Gastroesophageal sphincter (tissue), 3 donors: ENCODE results near the gene AFF3.

ENCODE experiments used
- EP300 ChIP-seq: sonication (generic); formaldehyde crosslinking; IDR thresholded peaks from one replicate; pipeline ENCODE4 v1.6.1; 2017; ENCODE audit warnings: antibody characterized with exemption, mild to moderate bottlenecking
- POLR2A ChIP-seq, 2 donors: fragments of 450-650 bp; IDR thresholded peaks; one replicate each; pipeline ENCODE4 v1.6.1; 2017; ENCODE audit warnings: antibody characterized with exemption in 2 of 2, mild to moderate bottlenecking in 2 of 2, moderate library complexity in 1 of 2
- POLR2AphosphoS5 ChIP-seq: sonication (generic); formaldehyde crosslinking; IDR thresholded peaks from one replicate; pipeline ENCODE4 v1.6.1; 2017; ENCODE audit warnings: antibody characterized with exemption
- TF ChIP-seq, protein P1 (sequence below), 4 experiments: fragments of 200-600 bp in 2 of 4; fragments of 450-650 bp in 2 of 4; sonication (generic) in 1 of 4; IDR thresholded peaks; one replicate each; pipeline ENCODE4 v1.5.1; 2017 to 2019; ENCODE audit warnings: antibody characterized with exemption in 4 of 4, mild to moderate bottlenecking in 2 of 4, moderate library complexity in 2 of 4

DNA sequence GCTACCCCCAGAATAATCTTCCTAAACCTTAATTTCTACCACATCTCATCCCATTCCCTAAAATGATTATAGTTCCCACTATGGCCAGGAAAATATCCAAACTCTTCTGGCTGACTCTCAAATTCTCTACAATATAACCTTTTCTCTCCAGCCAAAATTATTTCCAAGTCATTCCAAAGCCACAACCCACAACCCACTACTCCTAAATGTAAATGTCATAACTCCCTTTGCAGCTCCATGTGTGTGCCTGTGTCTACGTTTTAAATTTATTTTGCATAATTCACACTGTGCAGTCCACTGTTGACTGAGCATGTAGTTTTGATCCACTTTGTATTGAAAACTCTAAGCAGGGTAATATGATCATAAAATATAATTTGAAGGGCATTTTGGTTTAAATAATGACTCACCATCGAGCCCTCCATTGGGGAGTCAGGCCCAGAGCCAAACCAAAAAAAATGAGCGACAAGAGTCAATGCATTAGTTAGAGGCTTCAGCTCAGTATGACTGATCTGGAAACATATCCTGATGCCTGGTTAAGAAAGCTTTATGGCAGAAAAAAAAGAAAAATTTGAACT, 171.0 kb downstream of the AFF3 start:
- no peak for TF ChIP-seq POLR2A (IDR thresholded peaks at IDR 0.05)
- TF ChIP-seq, protein P1, sequence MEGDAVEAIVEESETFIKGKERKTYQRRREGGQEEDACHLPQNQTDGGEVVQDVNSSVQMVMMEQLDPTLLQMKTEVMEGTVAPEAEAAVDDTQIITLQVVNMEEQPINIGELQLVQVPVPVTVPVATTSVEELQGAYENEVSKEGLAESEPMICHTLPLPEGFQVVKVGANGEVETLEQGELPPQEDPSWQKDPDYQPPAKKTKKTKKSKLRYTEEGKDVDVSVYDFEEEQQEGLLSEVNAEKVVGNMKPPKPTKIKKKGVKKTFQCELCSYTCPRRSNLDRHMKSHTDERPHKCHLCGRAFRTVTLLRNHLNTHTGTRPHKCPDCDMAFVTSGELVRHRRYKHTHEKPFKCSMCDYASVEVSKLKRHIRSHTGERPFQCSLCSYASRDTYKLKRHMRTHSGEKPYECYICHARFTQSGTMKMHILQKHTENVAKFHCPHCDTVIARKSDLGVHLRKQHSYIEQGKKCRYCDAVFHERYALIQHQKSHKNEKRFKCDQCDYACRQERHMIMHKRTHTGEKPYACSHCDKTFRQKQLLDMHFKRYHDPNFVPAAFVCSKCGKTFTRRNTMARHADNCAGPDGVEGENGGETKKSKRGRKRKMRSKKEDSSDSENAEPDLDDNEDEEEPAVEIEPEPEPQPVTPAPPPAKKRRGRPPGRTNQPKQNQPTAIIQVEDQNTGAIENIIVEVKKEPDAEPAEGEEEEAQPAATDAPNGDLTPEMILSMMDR (IDR thresholded peaks at IDR 0.05), result no peak
- no peak for TF ChIP-seq POLR2AphosphoS5
- TF ChIP-seq EP300, result no peak
